ENCODE data around the gene GON7.
"Not testable (repeated sequence)": the region's sequence is repeated elsewhere in the genome, so short reads cannot be mapped to it uniquely, and the experiment has no call there.

GON7 gene

DNA sequence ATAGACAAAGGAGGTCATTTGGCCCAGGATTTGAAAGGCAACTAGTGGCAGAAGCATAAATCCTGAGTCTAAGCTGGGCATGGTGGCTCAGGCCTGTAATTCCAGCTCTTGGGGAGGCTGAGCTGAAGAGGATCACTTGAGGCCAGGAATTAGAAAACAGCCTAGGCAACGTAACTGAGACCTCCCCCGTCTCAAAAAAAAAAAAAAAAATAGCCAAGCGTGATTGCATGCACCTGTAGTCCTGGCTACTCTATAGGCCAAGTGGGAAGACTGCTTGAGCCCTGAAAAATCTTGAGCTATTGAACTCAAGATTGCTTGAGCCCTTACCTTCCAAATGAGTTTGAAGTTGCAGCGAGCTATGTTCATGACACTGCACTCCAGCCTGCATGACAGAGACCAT lies 7.8 kb downstream of the GON7 start:
- no peak for DNase-seq

DNA sequence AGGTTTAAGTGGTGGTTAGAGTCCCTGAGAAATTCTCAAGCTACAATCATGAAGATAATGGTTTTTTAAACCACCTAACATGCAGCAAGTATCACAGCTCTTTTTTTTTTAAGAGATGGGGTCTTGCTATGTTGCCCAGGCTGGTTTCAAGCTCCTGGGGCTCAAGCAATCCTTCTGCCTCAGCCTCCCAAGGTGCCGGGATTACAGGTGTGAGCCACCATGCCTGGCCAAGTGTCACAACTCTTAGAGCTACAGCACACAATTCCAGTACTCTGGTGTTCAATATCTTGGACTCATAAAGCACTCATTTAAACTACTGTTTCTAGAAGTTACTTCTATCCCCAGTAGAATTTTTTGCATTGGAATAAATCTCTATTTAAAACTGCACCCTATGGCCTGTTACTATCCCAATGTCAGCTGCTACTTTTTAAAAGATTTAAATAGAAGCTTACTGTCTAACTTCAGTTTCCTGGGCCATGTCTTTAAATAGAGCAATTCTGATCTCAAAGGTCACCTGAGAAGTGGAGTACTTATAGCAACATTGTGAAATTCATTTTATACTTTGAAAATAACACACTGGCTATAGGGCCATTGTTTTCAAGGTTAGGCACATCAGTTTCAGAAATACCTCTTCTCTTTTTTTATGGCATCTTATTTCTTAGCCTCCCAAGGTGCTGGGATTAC lies 11.4 kb downstream of the GON7 start:
- no peak for DNase-seq

DNA sequence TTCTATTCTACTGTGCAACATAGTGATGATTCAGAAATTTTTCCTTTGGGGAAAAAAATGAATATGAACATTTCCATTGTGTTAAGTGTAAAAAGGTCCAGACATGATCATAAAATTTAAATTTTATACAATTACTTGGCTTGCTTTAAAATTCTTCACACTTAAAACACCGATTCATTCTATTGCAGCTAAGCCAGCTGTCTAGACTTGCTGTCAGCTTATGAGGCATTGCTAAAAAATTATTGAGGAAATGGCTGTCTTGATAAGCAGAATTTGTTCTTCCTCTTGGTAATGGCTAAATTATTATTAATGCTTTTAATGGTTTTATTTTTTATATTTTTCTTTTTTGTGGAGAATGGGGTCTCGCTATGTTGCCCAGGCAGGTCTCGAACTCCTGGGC lies 19.9 kb downstream of the GON7 start:
- DNase-seq, result no peak

DNA sequence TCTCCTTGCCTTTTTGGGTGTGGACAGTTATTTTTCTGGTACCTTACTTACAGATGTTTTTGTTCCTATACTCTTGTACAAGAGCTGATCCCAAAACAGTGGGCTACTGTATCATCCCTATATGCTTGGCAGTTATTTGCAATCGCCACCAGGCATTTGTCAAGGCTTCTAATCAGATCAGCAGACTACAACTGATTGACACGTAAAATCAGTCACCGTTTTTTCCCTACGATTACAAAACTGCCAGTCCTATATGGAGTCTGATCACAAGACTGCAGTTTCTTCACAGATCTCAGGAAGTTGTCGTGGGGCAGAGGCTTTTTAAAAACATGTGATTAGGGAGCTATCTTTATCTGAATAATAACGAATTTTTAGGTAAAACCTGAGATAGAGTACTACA lies 20.4 kb downstream of the GON7 start:
- DNase-seq, result no peak

DNA sequence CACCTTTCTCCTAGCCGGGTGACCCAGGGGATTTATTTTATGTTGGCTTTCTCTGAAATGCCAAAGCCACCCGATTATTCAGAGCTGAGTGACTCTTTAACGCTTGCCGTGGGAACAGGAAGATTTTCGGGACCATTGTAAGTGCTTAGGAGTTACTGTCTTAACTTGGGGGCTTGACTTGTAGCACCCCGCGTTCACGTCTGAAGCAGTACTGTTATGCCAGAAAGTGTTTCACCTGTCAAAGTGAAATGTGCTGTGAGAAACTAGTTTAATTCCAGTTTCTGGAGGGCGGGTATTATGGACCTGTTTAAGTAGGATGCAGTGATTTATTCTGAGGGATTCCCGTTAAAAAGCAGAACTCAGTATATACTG lies 21.5 kb downstream of the GON7 start:
- no peak for DNase-seq

DNA sequence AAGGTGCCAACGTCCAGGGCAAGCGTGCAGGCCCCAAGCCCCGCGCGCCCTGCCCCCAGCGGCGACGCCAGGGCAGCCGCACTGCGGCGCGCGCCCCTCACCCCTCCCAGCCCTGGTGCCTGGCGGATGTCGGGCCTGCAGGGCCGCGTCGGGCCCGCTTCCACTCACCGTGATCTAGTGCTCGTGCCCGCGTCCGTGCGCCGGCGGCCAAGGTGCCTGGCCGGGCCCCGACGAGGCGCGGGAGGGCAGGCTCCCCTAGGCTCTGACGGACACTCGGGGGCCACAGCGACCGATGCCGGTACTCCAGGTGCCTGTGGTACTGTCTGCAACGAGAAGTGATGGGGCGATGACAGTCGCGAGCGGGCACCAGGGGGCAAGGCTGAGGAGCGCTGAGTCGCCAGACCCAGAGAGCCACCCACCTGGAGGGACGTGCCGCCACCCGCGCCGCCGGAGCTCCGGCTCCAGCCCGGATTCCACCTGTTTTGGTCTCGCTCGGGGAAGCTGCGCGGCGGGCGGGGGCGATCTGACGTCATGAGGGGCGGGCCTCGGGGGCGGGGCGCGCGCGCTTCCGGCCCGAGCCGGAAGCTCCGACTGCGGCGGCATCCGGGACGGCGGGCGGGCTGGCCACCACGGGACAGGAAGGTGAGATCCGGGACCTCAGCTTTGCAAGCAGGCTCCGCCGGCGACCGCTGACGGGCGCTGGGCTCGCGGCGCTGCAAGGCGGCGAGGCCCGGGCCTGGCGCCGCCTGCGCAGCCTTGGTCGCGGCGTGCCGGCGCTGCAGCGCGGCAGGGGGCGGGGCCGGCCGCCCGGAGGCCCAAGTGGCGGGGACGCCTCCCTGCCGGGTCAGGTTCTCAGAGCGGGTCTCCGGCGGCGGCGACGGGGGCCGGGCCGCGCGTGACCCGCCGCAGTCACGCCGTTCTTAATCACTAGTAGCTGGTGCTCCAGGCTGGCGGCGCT lies 22.2 kb downstream of the GON7 start, which contains the start of the genes LYSET and MOAP1:
TSS of gene LYSET (plus strand) at position 927 of the 958 bp plus-strand sequence. CDS start 89 bp downstream, outside the sequence.
TSS of gene MOAP1 (minus strand) at position 507 of the 958 bp plus-strand sequence. CDS start 655 bp downstream, outside the sequence.
- DNase-seq, result peak; percentile 51

DNA sequence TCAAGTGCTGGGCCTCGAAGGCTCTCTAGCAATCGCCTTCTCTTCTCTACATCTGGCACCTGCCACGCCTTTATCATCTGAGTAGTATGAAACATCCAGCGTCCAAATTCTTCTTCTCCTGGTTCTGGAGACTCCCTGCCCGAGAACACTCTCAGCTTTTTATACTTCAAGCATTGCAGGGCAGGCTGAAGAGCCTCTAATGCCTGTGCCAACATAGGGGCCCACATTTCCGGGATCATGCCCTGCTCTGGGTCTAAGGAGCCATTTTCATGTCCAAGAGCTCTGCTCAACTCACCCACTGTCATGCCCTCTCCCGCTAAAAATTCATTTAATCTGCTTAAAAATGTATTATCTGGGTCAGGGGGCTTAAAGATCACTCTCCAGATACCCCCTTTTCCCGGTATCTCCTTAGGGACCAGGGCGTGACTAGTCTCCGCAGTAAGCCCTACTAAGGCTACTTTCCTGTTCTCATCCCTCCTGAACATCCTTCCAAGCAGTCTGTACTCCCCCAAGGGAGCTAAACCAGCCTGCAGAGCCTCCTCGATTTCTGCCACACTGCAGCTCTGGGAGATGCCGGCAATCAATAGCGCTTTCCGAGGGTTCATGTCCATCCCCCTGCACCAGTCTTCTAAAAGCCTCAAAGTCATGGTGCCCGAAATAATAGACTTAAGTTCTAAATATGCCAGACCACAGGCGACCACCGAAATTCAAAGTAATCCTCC lies 23.1 kb downstream of the GON7 start:
- DNase-seq, result no peak

DNA sequence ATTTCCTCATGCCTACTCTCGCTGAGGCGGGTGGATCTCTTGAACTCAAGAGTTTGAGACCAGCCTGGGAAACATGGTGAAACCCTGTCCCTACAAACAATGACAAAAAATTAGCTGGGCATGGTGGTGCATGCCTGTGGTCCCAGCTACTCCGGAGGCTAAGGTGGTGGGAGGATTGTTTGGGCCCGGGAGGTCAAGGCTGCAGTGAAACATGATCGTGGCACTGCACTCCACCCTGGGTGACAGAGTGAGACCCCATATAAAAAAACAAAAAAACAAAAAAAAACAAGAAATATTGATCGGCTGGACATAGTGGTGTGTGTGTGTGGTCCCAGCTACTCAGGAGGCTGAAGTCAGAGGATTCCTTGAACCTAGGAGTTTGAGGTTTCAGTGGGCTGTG lies 31.4 kb downstream of the GON7 start:
- DNase-seq, result no peak

DNA sequence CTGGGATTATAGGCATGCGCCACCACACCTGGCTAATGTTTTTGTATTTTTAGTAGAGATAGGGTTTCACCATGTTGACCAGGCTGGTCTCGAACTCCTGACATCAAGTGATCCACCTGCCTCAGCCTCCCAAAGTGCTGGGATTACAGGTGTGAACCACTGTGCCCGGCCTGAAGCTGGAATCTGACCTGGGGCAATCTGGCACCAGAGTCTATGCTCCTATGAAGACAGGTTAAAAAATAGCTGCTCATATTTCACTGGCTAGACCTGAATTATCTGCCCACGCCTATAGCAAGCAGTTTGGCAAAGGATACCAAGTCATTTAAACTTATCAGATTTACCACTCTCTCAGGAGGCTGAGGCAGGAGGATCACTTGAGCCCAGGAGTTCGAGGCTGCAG lies 32.1 kb downstream of the GON7 start:
- DNase-seq, result not testable (repeated sequence)

DNA sequence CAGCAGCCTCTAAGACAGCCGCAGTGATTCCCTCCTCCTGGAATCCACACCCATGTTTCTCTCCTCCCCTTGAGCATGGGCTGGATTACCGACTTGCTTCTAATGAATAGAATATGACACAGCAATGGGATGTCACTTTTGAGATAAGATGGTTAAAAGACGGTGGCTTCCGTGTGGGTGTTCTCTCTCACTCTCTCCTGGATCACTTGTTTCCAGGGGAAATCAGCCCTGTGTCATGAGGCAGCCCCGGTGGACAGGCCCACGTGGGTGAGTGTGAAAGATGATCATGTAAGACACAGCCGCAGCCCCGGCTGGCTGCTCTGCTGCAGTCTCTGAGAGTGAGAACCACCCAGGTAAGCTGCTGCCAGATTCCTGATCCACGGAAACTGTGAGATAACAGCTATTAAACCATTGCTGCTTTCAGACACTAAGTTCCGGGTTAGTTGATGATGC lies 32.9 kb downstream of the GON7 start:
- no peak for DNase-seq

DNA sequence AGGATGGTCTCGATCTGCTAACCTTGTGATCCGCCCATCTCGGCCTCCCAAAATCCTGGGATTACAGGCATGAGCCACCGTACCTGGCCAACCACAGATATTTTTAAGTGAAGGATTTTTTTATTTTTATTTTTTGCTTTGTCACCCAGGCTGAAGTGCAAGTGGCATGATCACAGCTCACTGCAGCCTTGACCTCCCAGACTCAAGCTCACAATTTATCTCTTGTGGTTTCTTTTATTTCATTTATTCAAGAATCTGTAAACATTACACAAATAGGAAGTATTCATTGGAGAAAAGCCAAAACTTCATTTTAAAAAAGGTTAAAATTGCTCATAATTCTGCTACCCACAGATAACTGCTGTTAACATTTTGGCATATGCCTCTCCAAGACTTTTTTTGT lies 35.5 kb downstream of the GON7 start:
- no peak for DNase-seq

DNA sequence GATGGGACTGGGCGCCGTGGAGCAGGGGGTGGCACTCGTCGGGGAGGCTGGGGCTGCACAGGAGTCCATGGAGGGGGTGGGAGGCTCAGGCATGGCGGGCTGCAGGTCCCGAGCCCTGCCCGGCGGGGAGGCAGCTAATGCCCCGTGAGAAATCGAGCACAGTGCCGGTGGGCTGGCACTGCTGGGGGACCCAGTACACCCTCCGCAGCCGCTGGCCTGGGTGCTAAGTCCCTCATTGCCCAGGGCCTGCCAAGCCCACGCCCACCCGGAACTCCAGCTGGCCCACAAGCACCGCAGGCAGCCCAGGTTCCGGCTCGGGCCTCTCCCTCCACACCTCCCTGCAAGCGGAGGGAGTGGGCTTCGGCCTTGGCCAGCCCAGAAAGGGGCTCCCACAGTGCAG lies 36.7 kb downstream of the GON7 start:
- not testable (repeated sequence) for DNase-seq

DNA sequence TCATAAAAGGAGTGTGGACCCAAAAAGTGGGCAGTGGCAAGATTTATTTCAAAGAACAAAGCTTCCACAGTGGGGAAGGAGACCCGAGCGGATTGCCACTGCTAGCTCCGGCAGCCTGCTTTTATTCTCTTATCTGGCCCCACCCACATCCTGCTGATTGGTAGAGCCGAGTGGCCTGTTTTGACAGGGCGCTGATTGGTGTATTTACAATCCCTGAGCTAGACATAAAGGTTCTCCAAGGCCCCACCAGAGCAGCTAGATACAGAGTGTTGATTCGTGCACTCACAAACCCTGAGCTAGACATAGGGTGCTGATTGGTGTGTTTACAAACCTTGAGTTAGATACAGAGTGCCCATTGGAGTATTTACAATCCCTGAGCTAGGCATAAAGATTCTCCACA lies 37.2 kb downstream of the GON7 start:
- not testable (repeated sequence) for DNase-seq

DNA sequence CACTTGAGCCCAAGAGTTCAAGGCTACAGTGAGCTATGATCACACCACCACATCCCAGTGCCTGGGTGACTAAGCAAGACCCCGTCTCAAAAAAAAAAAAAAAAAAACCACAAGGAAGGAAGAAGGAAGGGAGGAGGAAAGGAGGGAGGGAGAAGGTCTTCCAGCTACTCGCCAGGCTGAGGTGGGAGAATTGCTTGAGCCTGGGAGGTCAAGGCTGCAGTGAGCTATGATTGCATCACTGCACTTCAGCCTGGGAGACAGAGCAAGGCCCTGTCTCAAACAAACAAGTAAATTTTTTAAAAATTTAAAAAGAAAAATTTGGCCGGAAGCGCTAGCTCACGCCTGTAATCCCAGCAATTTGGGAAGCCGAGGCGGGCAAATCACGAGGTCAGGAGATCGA lies 38.3 kb downstream of the GON7 start:
- DNase-seq, result not testable (repeated sequence)

DNA sequence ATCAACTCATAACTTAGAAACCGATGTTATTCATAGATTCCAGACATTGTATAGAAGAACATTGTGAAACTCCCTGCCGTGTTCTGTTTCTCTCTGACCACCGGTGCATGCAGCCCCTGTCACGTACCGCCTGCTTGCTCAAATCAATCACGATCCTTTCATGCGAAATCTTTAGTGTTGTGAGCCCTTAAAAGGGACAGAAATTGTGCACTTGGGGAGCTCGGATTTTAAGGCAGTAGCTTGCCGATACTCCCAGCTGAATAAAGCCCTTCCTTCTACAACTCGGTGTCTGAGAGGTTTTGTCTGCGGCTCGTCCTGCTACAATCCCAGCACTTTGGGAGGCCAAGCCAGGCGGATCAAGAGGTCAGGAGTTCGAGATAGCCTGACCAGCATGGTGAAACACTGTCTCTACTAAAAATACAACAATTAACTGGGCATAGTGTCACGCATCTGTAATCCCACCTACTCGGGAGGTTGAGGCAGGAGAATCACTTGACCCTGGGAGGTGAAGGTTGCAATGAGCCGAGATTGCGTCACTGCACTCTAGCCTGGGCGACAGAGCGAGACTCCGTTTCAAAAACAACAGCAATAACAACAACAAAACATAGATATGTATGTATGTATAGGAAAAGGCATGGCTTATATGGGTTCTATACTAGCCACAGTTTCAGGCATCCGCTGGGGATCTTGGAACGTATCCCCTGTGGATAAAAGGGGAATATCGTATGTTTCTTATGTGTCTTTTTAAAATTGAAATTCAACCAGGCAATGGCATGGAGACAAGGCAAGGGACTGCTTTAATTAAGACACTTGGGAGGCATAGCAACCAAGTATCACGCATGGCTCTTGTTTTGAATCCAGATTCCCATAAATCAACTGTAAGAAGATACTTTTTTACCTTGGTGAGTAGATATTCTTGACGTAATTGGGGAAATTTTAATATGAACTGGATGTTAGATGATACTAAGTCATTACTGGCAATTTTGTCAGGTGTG lies 41.3 kb downstream of the GON7 start:
- DNase-seq, result not testable (repeated sequence)

DNA sequence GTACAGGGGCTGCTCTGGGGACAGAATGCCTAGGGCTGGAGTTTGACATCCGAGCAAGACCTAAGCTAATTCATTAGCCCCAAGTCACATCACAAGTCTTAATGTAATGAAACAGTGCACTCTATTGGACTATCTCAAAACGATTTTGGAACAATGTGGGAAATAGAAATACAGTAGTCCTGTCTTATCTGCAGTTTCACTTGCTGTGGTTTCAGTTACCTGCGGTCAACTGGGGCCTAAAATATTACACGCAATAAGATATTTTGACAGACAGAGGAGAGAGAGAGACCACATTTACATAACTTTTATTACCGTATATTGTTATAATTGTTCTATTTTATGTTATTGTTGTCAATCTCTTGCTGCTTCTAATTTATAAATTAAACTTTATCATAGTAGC lies 43.3 kb downstream of the GON7 start:
- no peak for DNase-seq

DNA sequence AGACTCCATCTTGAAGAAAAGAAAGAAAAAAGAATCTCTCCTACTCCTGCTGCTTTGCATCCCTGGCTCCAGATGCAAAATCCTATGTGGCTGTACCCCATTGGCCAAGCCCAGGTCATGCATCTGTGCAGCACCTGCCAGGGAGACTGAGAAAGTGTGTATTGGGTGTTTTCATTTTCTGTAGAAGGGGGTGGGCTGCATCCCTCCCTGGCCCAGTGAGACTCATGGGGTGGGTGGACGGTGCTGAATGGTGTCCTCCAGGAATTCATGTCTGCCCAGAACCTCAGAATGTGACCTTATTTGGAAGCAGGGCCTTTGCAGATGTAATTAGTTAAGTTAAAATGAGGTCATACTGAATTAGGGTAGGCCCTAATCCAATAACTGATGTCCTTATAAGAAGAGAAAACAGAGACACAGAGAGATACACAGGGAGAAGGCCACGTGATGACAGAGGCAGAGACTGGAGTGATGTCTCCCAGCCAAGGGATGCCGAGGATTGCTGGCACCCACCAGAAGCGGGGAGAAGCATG lies 45.4 kb downstream of the GON7 start:
- no peak for DNase-seq

DNA sequence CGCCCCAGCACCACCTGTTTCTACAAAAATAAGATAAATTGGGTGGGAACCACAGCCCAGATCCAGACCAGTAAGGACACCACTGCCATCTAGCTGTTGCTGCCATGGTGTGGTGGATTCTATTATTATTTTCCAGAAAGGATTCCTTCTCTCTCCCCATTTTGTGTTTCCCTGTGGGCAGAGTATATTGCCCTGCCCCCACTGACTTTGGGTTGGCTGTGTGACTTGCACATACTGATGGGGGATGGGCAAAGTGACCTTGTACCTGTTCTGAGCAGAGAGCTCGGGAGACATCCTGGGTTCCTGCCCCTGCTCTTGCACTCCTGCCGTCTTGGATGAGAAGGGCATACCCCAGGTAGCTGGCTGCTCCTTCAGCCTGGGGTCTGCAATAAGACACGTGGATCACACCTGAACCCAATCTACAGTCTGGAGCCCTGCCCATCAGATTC lies 46.5 kb downstream of the GON7 start:
- no peak for DNase-seq

DNA sequence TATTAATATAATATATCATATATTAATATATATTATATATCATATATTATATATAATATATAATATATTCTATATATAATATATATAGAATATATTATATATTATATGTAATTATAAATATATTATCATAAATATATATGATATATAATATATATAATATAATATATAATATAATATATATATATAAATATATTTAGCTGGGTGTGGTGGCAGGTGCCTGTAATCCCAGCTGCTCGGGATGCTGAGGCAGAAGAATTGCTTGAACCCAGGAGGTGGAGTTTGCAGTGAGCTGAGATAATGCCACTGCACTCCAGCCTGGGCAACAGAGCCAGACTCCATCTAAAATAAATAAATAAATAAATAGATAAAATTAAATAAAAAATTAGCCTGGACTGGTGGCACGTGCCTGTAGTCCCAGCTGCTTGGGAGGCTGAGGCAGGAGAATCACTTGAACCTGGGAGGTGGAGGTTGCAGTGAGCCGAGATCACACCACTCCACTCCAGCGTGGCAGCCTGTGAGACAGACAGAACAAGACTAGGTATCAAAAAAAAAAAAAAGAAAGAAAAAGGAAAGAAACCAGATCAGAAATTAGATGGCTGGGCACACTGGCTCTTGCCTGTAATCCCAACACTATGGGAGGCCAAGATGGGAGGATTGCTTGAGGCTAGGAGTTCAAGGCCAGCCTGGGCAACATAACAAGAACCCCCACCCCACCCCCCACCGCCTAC lies 47.1 kb downstream of the GON7 start:
- not testable (repeated sequence) for DNase-seq

DNA sequence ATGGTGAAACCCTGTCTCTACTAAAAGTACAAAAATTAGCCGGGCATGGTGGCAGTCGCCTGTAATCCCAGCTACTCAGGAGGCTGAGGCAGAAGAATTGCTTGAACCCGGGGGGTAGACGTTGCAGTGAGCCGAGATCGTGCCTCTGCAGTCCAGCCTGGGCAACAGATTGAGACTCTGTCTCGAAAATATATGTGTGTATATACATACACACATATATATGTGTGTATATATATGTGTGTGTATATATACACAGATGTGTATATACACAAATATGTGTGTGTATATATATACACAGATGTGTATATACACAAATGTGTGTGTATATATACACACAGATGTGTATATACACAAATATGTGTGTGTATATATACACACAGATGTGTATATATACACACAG lies 48.5 kb downstream of the GON7 start:
- DNase-seq, result not testable (repeated sequence)
